ENCODE data around the gene IP6K3. TPM values are rescaled to one million over a fixed set of nuclear protein-coding genes. Genes with fewer than 3 reads are reported as not detected.

Gene IP6K3
- total RNA-seq, 2 donors from 2014 or later: 0.19 to 0.32 TPM

DNA sequence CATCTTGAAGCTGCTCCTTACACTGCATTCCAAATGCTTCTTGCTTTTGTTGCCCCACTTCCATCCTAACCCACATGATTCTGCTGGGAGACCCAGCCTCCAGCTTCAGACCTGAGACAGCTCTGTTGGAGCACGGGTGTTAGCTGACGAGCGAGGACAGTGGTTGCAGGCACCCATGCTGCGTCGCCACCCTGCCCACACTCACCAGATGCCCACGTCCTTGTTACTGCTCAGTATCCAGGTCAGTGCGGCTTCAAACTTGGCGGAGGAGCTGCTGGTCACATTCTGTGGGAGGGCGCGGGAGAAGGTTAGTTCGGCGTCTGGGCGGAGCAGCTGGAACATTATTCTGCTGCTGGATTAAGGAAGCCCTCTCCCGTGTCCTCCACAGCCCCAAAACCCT is 33.2 kb upstream of the IP6K3 start:
- intact Hi-C loops (cut with DNase I): loop anchor here (5.0 to 10.0 kb wide), 3 partner anchors 245 to 1907 kb away; partner anchors contain the start of gene FKBP5 (in 1 of the 2)

DNA sequence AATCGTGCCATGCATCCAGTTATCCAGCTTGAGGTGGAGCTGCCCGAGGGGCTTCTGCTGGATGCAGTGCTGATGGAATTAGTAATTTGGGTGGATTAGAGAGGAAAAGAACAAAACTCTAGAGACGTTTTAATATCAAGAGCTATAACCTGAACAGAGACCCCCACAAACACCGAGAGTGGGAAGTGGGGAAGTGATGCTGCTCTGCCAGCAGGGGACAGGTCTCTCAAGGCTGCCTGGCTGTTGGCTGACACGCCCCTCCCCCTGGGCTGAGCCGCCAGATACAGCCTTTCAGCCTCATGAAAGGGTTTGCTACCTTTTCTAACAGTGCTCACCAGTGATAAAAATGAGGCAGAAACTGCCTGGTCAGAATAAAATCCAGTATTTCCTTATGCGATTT is 32.6 kb upstream of the IP6K3 start:
- intact Hi-C loops (cut with DNase I): loop anchor here in 1 of 2 donors (10.0 kb wide), 2 partner anchors 246 to 936 kb away; no protein-coding TSS in a partner anchor
- DNase-seq (ENCODE audit: low spot score): no peak

More for the DNA sequence above, 33.2 kb upstream of the IP6K3 start:
- DNase-seq (ENCODE audit: low spot score): no peak

DNA sequence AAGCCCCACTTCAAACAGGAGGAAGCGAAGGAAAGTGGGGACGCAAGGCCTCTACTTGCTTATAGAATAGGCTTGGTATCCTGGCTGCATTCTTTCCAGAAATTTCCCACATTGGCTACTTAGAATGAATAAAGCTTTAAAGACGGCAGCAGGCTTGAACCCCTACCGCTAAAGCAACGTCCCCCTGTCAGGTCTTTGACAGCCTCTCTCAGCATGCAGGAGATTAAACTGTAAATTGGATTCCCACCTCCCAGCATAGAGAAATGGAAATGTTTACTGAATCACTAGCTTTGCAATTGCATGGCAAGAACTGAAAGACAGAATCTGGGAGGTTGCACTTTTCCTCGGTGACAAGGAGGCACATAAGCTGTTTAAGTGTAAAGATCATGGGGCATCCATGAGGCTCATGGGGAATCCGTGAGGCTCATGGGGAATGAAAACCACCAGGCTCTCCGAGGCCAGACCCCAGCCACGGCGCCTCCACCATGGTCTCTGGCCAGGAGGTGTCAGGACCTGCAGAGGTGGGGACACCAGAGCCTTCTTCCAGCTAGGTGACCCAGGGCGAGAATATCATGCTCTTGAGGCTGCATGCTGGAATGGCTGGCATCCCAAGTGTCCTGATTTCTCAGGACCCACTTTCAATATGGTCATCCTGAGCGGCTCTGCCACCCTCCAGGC is 31.9 kb upstream of the IP6K3 start:
- intact Hi-C loops (cut with DNase I): loop anchor here in 1 of 2 donors (10.0 kb wide), 2 partner anchors 246 to 936 kb away; no protein-coding TSS in a partner anchor

GRCh38 chr6:33777398-33778388 is 31.0 kb upstream of the IP6K3 start:
- intact Hi-C loops (cut with DNase I): loop anchor here in 1 of 2 donors (1.0 to 10.0 kb wide), 3 partner anchors 25 to 937 kb away; no protein-coding TSS in a partner anchor
- no peak for DNase-seq (ENCODE audit: low spot score)

More for the DNA sequence above, 31.9 kb upstream of the IP6K3 start:
- DNase-seq (ENCODE audit: low spot score): no peak

DNA sequence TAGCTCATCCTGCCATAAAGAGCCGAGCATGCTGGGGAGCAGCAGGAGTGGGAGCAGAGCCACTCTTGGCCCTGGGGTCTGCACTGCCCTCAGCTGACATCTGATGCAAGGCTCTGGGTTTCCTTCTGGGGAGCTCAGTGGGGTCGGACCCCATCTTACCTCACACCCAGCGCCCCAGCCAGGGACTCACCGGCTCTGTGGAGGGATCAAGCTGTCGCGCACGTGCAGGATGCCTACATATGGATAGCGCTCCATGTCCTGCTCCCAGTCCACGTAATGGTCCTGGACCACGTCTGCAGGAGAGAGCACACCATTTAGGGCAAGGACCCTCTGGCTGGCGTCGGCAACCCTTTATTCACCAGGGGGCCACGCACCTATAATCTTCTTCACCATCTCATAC is 30.1 kb upstream of the IP6K3 start:
- no peak for DNase-seq (ENCODE audit: low spot score)
- intact Hi-C loops (cut with DNase I): loop anchor here in 1 of 2 donors (1.0 to 10.0 kb wide), 3 partner anchors 24 to 938 kb away; no protein-coding TSS in a partner anchor

DNA sequence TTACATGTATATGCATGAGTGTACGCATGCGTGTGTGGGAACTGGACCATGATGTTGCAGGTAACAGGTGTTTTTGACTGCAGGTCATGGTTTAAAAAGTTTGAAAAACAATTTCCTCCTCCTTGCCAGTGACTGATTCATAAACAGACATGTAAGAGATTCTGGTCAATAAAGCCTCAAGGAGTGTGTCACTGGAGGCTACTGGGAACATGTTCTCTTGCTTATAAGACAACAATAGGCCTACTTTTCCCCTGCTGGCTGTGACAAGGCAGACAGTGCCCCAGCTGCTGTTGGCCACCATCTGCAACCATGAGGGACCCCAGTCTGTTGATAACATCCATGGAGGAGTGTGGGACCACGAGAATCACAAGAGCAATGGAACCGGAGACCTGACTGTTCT is 29.5 kb upstream of the IP6K3 start:
- no peak for DNase-seq (ENCODE audit: low spot score)
- intact Hi-C loops (cut with DNase I): loop anchor here in 1 of 2 donors (10.0 kb wide), 2 partner anchors 249 to 939 kb away; no protein-coding TSS in a partner anchor

DNA sequence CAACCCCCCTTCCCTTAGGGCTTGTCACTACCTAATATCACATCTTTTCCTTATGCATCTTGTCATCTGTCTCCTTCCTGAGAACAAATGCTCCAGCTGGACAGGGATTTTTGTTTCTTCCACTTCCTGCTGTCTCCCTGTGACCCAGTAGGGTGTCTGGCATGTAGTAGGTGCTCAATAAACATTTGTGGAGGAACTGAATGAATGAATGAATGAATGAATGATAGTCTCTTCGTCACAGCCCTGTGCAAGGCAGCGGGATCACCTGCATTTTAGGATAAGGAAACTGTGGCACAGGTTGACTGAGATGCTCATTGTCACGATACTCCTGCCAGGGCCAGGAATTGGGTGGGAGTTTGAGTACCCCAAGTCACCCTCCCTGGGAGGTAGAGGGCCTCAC is 28.1 kb upstream of the IP6K3 start:
- no peak for DNase-seq (ENCODE audit: low spot score)
- intact Hi-C loops (cut with DNase I): loop anchor here (1.0 to 10.0 kb wide), 5 partner anchors 32 to 940 kb away; no protein-coding TSS in a partner anchor

DNA sequence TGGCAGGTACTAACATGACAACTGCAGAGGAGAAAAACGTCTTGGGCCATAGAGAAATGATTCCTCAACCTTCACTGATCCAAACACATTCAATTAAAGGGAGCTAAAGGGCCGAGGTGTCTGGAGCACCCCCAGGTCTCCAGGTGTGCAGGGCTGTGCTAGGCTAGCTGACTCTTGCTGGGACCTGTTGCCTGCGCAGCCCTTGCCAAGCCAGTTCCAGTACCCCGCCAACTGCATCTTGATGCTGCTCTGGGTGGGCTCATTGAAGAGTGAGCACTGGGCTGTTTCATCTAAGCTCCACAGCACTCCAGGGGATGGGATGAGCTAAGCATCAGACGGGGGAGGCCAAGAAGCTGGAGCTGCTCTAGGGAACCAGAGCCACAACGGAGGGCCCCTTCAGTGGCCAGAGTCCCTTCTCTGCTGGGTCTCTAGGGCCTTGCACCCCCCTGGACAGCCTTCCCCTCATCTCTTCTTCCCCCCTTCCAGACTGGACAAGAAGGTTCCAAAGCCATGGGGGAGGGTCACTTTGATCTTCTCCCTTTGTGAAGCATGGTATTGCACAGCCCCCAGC is 26.3 kb upstream of the IP6K3 start:
- intact Hi-C loops (cut with DNase I): loop anchor here (5.0 to 10.0 kb wide), 4 partner anchors 252 to 942 kb away; no protein-coding TSS in a partner anchor

DNA sequence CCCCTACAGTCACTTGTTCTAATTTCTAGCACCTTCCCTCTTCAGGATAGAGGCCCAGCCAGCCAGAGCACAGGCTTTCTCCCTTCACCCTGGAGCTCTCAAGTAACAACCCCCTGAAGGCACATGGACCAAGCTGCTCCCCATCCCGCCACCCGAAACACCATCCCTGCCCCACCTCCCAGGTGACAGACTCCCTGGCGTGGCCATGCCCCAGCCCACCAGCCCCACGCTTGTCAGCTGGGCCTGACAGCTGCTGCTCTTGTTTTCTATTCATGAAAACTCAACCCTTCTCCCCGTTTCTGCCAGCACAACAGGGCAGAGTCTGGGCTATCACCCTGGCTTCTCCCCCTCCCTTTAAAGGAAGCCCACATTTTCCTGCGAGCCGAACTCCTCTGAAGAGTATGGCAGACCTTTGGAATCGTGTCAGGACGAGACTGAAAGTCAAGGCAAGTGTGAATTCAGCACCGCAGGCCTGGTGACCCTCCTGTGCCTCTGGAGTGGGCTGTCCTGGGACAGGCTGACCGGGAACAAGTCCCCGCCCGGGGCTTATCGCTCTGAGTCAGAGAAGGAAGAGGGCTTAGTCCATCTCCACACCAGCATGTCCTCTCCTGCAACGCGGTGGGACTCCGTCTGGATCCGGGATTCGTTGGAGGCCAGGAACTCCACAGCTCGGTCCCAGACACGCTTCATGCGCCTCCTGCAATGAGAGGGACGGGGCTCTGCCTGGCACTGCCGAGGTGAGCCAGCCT is 25.6 kb upstream of the IP6K3 start:
- intact Hi-C loops (cut with DNase I): loop anchor here (5.0 to 10.0 kb wide), 4 partner anchors 253 to 943 kb away; no protein-coding TSS in a partner anchor
- DNase-seq (ENCODE audit: low spot score): no peak

More for the DNA sequence above, 26.3 kb upstream of the IP6K3 start:
- DNase-seq (ENCODE audit: low spot score): no peak

- peak; percentile 91 for DNase-seq (ENCODE audit: low spot score)
- intact Hi-C loops (cut with DNase I): loop anchor here (5.0 to 10.0 kb wide), 4 partner anchors 253 to 943 kb away; no protein-coding TSS in a partner anchor
These were observed 24.7 kb upstream of the IP6K3 start for GRCh38 chr6:33771146-33772081.

DNA sequence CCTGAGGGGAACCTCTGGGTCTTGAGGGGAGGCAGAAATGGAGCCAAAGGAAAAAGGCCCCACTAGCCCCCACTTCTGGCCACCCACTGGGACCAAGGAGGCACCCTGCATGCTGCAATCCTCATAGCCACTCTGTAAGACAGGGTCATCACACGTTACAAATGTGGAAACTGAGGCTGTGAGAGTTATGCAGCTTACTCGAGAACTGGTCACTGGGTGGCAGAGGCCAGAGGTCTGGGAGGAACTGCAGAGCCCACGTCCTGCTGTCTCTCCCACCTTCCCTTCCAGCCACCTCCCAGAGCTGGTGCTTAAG is 24.1 kb upstream of the IP6K3 start:
- DNase-seq (ENCODE audit: low spot score): no peak
- intact Hi-C loops (cut with DNase I): loop anchor here (5.0 to 10.0 kb wide), 4 partner anchors 254 to 944 kb away; no protein-coding TSS in a partner anchor

GRCh38 chr6:33770124-33770832 is 23.6 kb upstream of the IP6K3 start:
- intact Hi-C loops (cut with DNase I): loop anchor here (5.0 to 10.0 kb wide), 4 partner anchors 255 to 945 kb away; no protein-coding TSS in a partner anchor
- no peak for DNase-seq (ENCODE audit: low spot score)

- intact Hi-C loops (cut with DNase I): loop anchor here in 1 of 2 donors (10.0 kb wide), 1 partner anchor 385 kb away; no protein-coding TSS in a partner anchor
These were observed 22.6 kb upstream of the IP6K3 start for GRCh38 chr6:33769248-33769821.

GRCh38 chr6:33768644-33769120 is 22.0 kb upstream of the IP6K3 start:
- intact Hi-C loops (cut with DNase I): loop anchor here in 1 of 2 donors (10.0 kb wide), 1 partner anchor 386 kb away; no protein-coding TSS in a partner anchor
- peak; percentile 93 for DNase-seq (ENCODE audit: low spot score)

More at GRCh38 chr6:33769248-33769821, 22.6 kb upstream of the IP6K3 start:
- DNase-seq (ENCODE audit: low spot score): no peak

DNA sequence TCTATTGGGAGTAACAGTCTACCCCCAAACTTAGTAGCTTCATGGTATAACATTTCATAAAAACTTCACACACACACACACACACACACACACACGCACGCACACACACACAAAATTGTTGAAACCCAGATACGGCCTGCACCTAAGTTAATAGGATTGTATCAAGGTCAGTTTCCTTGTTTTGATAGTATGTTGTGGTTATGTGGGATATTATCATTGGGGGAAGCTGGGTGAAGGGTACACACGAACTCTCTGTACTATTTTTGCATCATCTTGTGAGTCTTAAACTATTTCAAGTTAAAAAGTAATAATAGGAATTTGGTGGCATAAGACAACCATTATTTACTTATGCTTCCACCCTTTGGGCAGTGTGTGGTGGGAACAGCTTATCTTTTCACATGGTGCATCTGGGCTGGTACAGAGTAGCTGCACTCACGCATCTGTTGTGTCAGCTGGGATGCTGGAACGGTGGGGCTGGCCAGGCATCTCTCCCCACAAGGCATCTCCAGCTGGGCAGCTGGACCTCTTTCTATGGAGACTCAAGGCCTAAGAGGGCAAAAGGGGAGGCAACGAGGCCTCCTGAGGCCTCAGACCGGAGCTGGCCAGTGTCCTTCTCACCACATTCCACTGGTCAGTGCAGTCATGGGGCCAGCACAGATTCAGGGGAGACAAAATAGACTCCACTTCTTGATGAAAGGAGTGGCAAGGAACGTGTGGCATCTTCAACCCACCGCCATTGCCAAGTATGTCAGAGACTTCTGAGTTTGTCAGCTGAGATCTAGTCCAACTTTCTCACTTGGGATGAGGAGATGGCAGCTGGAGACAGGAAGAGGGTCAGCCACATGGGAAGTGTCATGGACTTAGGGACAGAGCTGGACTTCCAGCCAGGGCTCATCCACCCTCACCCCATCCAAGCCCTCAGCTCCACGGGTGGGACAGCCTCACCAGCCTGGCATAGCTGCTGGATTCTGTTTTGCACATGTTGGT is 20.5 kb upstream of the IP6K3 start:
- intact Hi-C loops (cut with DNase I): loop anchor here in 1 of 2 donors (10.0 kb wide), 1 partner anchor 388 kb away; no protein-coding TSS in a partner anchor
- no peak for DNase-seq (ENCODE audit: low spot score)

All from posterior vena cava (tissue), 2 donors.